Activated naive CD4-positive, alpha-beta T cell treated with anti-CD3 and anti-CD28 coated beads, Interleukin-2, amount 50 U/mL, for 24 hours (primary cell): ENCODE measurements around the gene ZHX3.

Experiments used
- H3K27ac Mint-ChIP-seq: one replicate; pipeline ENCODE4 v1.8.0; 2021; ENCODE audit warnings: mild to moderate bottlenecking, mixed read lengths
- H3K27me3 Mint-ChIP-seq: one replicate; pipeline ENCODE4 v1.8.0; 2021; ENCODE audit warnings: mixed read lengths
- H3K36me3 Mint-ChIP-seq: one replicate; pipeline ENCODE4 v1.8.0; 2021; ENCODE audit warnings: mixed read lengths
- H3K4me1 Mint-ChIP-seq: one replicate; pipeline ENCODE4 v1.8.0; 2021; ENCODE audit warnings: mixed read lengths
- H3K4me3 Mint-ChIP-seq: one replicate; pipeline ENCODE4 v1.8.0; 2021; ENCODE audit warnings: mild to moderate bottlenecking, mixed read lengths
- H3K9me3 Mint-ChIP-seq: one replicate; pipeline ENCODE4 v1.8.0; 2021; ENCODE audit warnings: mixed read lengths

Gene ZHX3

DNA sequence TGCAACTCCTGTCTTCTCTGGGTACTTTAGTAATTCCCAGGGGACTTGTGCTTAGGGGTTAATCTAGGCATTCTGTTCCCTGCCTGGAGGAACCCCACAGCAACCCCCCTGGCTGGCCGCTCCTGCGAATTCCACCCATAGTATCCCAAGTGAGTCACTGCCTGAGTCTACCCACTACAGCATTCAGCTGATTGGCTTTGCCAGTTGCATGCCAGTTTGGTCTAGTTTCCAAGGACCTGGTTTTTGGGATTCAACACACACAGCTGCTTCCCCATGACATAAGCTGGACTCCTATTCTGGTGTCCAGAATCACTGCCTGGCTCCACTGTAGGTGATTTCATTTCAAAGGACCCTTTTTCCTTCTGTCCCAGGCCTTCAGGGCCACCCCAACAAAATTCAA lies 139.9 kb downstream of the ZHX3 start:
- peaks cover 6% of the 10 kb centered on the region for H3K36me3 Mint-ChIP-seq
- H3K4me3 Mint-ChIP-seq, result no peak overlapping the region
- no peaks in the 10 kb centered on the region for H3K27me3 Mint-ChIP-seq
- H3K27ac Mint-ChIP-seq, result no peak overlapping the region
- no peaks in the 10 kb centered on the region for H3K9me3 Mint-ChIP-seq
- H3K4me1 Mint-ChIP-seq, result peaks cover 22% of the 10 kb centered on the region

DNA sequence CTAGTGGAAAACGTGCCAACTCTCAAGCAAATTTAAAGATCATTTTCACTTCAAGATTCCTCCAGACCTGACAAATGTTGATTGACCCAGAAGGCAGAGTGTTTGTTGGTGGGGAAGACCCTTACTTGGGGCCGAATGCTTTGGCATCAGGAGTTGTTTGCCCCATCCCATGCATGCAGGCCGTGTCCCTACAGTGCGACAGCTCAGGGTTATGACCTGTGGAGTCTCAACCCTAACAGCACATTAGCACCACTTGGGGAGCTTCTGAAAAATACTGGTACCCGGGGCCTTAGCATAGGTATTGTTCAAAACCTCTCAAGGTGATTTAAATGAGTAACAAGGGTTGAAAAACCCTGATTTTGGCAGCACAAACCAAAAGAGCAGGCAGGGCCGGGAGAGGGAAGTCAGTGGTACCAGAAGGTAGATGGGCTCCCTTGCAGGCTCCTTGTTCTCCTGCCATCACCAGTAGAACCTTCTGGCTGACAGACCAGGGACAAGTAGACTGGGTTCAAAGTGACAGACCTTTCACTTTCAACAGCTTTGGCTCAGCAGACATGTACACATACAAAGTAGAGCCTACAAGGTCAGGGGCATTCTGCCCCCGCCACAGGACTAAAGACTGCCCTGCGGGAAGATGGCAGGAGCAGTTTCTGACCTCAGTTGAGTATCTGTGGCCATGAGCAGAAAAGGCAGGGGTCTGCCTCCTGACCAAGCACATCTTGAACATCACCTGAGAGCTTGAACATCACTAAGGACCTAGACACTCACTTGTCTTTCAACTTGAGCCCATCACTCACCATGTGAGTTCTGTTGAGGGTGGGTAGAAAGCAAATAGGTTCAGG lies 140.6 kb downstream of the ZHX3 start:
- Mint-ChIP-seq H3K9me3 (no peaks in the 10 kb centered on the region), H3K36me3 (peaks cover 6% of the 10 kb centered on the region), H3K4me3 (no peak overlapping the region), H3K4me1 (peaks cover 16% of the 10 kb centered on the region), H3K27me3 (no peaks in the 10 kb centered on the region), H3K27ac (peak overlapping the region; percentile 82)

DNA sequence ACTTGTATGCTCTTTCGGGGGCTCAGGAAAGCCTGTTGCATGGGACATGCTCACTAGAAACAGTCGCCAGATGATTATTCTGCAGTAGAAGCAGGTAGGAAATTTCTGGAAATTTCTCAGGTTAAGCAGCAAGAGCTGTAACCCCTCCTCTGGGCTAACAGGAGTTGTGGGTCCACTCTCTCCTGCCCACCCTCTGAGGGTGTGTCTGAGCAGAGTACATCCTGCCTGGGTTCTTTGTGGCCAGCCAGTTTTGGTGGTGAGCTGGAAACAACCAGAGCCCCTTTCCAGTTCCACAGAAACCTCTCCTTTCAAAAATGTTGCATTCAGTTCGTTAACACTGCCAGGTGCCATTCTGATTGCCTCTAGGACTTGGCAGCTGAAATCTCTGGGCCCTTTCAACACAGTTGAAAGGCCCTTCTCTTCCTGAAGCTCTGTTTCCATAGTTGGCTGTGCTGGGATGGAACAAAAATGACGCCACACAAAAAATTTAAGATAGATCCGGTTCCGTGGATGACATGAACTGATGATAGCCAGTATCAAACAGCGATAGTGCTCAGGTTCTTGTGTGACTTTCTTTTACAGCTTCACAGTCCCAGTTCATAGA lies 141.7 kb downstream of the ZHX3 start:
- Mint-ChIP-seq H3K9me3 (no peaks in the 10 kb centered on the region), H3K36me3 (peaks cover 12% of the 10 kb centered on the region), H3K4me1 (peaks cover 18% of the 10 kb centered on the region), H3K27me3 (no peaks in the 10 kb centered on the region), H3K27ac (peak overlapping the region; percentile 82), H3K4me3 (no peak overlapping the region)

DNA sequence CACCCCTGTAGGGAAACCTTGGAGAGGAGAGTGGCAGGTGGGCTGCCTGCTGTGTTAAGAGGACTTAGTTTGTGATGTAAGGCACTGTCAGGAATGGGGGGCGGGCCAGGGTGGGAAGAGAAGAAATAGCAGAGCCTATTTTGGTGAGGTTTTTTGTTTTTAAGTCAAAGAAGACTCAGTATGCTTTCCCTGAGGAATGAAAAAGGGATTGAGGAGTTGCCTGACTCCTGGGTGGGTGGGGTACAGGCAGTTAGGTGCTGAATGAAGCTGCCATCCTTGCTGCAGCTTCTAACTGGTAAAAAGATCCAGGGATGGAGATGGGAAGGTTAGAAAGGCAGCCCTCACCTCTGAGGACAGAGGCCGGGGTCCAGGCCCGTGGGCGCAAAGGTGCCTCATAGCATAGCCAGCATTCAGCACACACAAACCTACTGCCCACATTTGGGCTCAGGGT lies 142.3 kb downstream of the ZHX3 start:
- Mint-ChIP-seq H3K4me1 (peaks cover 18% of the 10 kb centered on the region), H3K27ac (no peak overlapping the region), H3K4me3 (no peak overlapping the region), H3K36me3 (peaks cover 17% of the 10 kb centered on the region), H3K27me3 (no peaks in the 10 kb centered on the region), H3K9me3 (no peaks in the 10 kb centered on the region)

DNA sequence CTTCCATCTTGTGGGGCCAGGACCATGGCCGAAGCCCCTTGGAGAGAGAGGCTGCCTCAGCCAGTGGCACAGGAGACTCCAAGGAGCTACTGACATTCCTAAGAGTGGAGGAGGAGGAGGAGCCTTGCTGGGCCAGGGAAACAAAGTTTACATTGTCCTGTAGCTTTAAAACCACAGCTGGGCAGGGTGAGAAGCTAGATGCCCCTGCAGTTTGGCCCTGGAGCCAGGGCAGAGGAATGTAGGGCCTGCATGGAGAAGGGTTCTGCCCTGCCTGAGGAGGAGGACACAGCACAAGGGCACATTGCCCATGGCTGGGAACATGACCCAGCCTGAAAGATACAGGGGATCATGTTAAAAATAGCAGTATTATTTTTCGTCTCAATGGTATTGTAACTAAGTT lies 142.7 kb downstream of the ZHX3 start:
- H3K4me3 Mint-ChIP-seq, result no peak overlapping the region
- peaks cover 17% of the 10 kb centered on the region for H3K36me3 Mint-ChIP-seq
- peak overlapping the region; percentile 65 for H3K27ac Mint-ChIP-seq
- peaks cover 18% of the 10 kb centered on the region for H3K4me1 Mint-ChIP-seq
- no peaks in the 10 kb centered on the region for H3K9me3 Mint-ChIP-seq
- no peaks in the 10 kb centered on the region for H3K27me3 Mint-ChIP-seq

DNA sequence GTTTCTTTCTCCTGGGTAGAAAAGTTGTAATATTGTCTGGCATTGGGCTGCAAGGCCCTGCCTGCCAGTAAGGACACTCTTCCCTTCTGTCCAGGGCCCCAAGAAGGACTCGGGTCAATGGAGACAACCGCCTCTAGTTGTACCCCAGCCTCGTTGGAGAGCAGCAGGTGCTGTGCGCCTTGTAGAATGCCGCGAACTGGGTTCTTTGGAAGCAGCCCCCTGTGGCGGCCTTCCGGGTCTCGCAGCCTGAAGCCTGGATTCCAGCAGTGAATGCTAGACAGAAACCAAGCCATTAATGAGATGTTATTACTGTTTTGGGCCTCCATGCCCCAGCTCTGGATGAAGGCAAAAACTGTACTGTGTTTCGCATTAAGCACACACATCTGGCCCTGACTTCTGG lies 143.2 kb downstream of the ZHX3 start:
- no peak overlapping the region for H3K4me3 Mint-ChIP-seq
- H3K27ac Mint-ChIP-seq, result peak overlapping the region; percentile 35
- peaks cover 17% of the 10 kb centered on the region for H3K36me3 Mint-ChIP-seq
- no peaks in the 10 kb centered on the region for H3K9me3 Mint-ChIP-seq
- H3K4me1 Mint-ChIP-seq, result peaks cover 18% of the 10 kb centered on the region
- H3K27me3 Mint-ChIP-seq, result no peaks in the 10 kb centered on the region

DNA sequence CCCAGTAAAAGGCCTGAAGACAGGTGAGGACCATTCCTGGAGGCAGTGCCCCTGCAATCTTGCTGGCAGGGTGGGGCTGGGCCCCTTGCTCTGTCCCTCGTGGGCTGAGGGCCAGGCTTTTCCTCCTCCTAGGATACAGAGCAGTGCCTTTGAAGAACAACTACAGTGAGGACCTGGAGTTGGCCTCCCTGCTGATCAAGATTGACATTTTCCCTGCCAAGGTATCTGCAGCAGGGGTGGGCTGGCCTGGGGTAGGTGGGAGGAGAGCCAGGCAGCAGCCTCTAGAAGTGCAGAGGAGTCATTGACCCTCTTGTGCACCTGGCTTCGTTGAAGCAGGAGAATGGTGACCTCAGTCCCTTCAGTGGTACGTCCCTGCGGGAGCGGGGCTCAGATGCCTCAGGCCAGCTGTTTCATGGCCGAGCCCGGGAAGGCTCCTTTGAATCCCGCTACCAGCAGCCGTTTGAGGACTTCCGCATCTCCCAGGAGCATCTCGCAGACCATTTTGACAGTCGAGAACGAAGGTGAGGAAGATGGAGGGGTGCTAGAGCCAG lies 143.7 kb downstream of the ZHX3 start:
- Mint-ChIP-seq H3K4me1 (peaks cover 18% of the 10 kb centered on the region), H3K36me3 (peaks cover 17% of the 10 kb centered on the region), H3K27ac (no peak overlapping the region), H3K9me3 (no peaks in the 10 kb centered on the region), H3K4me3 (no peak overlapping the region), H3K27me3 (no peaks in the 10 kb centered on the region)

DNA sequence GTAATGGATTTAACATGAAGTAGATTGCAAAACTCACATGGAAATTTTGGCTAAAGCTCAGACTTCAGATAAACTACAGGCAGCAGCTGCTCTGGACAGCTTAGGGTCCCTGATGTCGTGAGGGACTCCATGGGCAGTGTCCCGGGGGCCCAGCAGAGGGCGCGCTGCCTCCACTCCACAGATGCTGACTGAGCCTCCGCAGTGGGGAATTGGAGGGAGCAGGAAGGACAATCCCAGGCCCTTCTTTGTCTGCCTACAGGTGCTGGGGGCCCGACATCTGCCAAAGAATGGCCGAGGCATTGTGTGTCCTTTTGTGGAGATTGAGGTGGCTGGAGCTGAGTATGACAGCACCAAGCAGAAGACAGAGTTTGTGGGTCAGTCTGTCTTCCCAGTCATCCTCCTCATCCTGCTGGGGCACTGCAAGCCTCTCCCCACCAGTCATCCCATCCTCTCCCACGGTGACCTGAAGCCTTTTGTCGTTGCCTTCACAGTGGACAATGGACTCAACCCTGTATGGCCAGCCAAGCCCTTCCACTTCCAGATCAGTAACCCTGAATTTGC lies 144.3 kb downstream of the ZHX3 start:
- Mint-ChIP-seq H3K36me3 (peaks cover 17% of the 10 kb centered on the region), H3K27me3 (no peaks in the 10 kb centered on the region), H3K9me3 (no peaks in the 10 kb centered on the region), H3K27ac (no peak overlapping the region), H3K4me1 (peaks cover 18% of the 10 kb centered on the region), H3K4me3 (no peak overlapping the region)

DNA sequence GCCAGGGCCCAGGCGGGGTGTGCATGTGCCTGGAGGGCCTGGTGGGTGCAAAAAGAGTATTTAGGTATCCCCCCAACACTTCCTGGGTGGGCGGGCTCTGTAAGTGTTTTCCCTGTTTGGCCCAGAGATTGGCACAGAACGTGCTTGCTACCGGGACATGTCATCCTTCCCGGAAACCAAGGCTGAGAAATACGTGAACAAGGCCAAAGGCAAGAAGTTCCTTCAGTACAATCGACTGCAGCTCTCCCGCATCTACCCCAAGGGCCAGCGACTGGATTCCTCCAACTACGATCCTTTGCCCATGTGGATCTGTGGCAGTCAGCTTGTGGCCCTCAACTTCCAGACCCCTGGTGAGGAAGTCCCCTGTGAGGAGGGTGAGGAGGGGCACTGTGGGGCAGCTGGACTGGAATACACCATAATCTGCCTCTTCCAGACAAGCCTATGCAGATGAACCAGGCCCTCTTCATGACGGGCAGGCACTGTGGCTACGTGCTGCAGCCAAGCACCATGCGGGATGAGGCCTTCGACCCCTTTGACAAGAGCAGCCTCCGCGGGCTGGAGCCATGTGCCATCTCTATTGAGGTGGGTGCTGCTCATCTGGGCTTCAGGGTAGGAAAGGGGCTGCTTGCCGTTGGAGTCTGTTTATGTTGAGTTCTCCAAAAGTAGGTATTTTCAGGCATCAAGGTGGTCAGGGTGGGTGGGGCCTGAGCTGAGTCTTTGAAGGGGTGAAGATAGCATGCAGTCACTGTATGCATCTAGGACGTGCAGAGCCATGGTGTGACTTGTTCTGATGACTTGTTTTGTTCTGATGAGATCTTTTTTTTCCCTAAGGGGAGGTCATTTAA lies 145.0 kb downstream of the ZHX3 start:
- Mint-ChIP-seq H3K27me3 (no peaks in the 10 kb centered on the region), H3K4me1 (peaks cover 18% of the 10 kb centered on the region), H3K9me3 (no peaks in the 10 kb centered on the region), H3K4me3 (no peak overlapping the region), H3K27ac (peak overlapping the region; percentile 90), H3K36me3 (peaks cover 17% of the 10 kb centered on the region)

DNA sequence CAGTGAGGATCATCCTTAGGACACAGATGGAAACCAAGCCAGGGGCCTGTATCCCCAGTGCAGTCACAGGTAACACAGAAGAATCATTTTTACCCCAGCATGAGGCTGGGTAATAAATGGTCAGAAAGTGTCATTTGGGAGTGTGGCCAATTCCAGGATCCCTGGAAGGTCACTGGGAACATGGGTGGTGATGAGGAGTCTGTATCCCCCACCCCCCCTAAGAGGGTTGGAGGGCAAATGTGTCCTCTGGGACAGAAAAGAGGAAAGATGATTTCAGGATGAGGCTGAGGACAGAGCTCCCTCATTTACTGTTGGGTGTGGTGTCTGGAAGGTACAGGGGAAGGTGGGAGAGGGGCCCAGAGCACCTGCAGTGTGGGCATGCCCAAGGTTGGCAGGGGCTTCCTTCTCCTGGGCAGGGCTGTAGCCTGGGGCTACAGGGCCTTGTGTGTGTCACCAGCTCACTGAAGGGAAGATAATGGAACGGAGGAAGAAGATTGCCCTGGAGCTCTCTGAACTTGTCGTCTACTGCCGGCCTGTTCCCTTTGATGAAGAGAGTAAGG lies 145.7 kb downstream of the ZHX3 start:
- Mint-ChIP-seq H3K27me3 (no peaks in the 10 kb centered on the region), H3K27ac (peak overlapping the region; percentile 80), H3K4me3 (no peak overlapping the region), H3K36me3 (peaks cover 21% of the 10 kb centered on the region), H3K4me1 (peaks cover 24% of the 10 kb centered on the region), H3K9me3 (no peaks in the 10 kb centered on the region)

DNA sequence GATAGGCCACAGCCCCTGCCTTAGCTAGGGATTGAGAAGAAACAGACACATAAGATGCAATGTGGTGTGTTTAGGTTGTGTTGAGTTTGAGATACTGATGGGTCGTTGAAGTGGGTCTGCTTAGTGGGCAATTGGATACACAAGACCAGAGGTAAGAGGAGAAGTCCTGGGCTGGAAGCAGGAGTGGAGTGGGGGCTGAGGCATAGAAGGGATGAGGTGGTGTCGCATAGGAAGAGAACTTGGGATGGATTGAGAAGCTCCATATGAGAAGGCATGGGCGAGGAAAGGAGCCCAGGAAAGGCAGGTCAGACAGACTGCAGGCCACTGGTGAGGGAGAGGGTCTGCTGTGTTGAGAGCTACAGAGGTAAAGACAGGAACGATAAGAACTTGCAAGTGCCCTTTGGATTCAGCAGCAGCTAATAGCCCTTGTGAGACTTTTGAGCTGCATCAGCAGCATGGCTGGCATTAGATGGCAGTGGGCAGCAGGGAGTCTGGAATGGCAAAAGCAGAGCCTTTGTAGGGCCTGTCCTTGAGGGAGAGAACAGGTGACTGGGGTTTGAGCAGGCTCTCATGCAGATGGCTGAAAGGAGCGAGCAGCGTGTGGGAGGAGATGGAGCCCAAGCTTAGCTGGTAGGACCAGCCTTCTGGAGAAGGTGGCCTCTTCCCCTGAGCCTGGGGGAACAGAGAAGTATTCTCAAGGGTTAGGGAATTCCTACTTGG lies 147.0 kb downstream of the ZHX3 start:
- Mint-ChIP-seq H3K27me3 (no peaks in the 10 kb centered on the region), H3K36me3 (peaks cover 24% of the 10 kb centered on the region), H3K4me1 (peaks cover 22% of the 10 kb centered on the region), H3K27ac (peak overlapping the region; percentile 33), H3K9me3 (no peaks in the 10 kb centered on the region), H3K4me3 (no peak overlapping the region)

DNA sequence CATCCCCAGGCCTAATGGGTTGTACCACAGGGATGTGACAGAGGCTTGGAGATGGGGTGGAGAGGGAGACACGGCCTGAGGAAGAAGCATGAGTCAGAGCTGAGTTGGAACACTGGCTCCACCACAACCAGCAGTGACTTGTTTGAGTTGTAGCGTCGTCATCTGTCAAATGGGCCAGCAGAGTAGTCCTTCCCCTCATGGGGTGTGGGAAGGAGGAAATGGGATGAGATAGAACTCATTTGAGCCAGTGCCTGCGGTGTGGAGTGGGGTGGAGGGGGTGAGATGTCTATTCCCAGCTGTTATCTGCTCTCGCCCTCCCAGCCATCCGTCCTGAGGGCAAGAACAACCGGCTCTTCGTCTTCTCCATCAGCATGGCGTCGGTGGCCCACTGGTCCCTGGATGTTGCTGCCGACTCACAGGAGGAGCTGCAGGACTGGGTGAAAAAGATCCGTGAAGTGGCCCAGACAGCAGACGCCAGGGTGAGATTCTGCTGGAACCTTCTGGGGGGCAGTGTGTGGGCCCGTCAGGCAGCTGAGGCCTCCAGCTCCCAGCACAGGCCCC lies 147.7 kb downstream of the ZHX3 start:
- H3K27ac Mint-ChIP-seq, result no peak overlapping the region
- no peaks in the 10 kb centered on the region for H3K27me3 Mint-ChIP-seq
- H3K4me1 Mint-ChIP-seq, result peaks cover 20% of the 10 kb centered on the region
- no peak overlapping the region for H3K4me3 Mint-ChIP-seq
- H3K9me3 Mint-ChIP-seq, result no peaks in the 10 kb centered on the region
- H3K36me3 Mint-ChIP-seq, result peaks cover 25% of the 10 kb centered on the region

DNA sequence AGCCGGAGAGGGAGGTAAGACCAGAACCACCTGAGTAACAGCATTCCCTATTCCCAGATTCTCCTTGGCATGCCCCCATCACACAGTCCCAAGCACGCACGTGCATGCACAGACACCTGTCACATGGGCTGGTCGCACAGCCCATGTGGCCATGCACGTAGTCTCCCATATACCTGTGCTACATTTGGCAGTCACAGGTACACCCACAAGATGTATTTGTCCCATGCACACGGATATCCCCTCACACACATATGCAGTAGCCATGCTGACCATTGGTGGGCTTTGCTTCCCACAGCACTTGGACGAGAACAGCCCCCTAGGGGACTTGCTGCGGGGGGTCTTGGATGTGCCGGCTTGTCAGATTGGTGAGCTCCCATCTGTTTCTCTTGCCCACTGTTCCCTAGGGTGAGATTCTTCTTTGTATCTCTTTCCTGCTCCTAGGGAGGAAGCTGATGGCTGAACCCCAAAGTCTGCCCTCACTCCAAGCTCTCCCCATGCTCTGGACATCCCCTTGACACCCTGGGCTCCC lies 148.3 kb downstream of the ZHX3 start:
- Mint-ChIP-seq H3K36me3 (peaks cover 26% of the 10 kb centered on the region), H3K27me3 (no peaks in the 10 kb centered on the region), H3K9me3 (no peaks in the 10 kb centered on the region), H3K4me1 (peaks cover 20% of the 10 kb centered on the region), H3K27ac (no peak overlapping the region), H3K4me3 (no peak overlapping the region)
